ENCODE data around the gene AIFM1.

AIFM1 gene

DNA sequence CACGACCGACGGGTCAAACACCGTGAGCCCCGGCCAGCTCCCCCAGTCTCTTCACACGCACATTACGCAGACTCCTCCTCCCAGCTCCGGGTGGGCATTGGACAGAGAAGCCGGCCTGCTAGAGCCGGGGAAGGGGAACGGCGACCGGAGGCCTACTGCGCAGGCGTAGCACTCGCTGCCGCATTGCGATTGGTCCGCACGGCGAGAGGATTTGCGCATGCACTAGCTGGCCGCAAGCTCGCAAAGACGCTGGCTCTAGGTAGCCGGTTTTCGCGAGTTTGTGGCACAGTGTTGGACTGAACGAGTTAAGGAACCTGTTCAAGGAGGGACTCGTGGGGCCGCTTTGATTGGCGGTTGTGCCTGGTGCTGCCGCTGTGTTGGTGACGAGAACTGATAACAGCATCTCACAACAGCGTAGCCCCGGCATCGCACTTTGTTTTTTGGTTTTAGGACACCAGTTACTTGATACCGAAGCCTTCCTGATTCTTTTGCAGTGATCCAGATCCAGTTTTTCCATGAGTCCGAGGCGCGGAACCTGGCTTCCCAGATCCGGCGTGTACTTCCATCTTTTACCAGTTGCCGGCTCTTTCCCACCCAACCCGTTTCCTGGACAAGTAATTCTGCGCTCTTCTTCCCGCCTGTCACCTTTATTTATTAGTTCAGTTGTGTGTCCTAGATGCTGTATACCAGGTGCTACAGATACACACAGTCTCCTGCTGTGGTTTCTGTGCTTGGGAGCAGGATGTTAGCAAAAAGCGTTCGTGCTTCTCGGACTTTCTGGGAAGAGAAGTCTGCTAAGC is at the start of gene AIFM1:
TSS of gene AIFM1 (minus strand) at position 139 of the 800 bp plus-strand sequence. CDS start 185 bp downstream, outside the sequence.
- DNase-seq, result peak; percentile 11 to 39

DNA sequence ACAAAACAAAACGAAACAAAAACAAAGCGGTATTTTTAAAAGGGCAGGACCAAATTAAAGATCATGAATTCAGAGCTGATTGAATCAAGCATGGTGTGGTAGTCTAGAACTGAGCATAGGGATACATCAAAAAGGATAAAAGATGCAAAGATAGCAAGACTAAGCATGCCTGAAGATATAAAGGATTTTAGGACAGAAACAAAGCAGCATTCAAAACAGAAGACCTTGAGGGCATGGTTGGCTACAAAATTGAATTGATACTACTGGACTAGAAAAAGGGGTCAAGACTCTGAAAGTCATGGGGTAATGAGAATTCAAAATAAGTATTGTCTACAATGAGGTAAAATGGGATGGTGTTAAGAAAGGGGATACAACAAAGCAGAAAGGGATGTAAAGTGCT is 47.7 kb upstream of the AIFM1 start:
- no peak for DNase-seq

DNA sequence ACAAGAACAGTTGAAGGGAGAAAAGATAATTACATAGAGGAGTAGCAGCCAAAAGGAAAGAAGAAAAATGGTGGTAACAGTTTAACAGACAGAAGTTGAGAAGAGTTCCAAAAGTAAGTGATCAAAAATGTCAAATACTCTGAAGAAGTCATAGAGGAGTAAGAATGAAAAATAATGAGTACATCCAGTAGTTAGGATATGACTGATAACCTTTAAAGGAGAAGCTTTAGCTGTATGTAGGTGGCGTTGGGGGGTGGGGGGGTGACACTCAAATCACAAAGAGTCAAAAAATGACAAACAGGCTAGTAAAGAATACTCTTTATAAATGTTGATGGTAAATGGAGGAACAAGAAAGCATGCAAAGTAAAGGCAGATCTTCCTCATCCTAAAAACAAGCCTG is 46.7 kb upstream of the AIFM1 start:
- no peak for DNase-seq

DNA sequence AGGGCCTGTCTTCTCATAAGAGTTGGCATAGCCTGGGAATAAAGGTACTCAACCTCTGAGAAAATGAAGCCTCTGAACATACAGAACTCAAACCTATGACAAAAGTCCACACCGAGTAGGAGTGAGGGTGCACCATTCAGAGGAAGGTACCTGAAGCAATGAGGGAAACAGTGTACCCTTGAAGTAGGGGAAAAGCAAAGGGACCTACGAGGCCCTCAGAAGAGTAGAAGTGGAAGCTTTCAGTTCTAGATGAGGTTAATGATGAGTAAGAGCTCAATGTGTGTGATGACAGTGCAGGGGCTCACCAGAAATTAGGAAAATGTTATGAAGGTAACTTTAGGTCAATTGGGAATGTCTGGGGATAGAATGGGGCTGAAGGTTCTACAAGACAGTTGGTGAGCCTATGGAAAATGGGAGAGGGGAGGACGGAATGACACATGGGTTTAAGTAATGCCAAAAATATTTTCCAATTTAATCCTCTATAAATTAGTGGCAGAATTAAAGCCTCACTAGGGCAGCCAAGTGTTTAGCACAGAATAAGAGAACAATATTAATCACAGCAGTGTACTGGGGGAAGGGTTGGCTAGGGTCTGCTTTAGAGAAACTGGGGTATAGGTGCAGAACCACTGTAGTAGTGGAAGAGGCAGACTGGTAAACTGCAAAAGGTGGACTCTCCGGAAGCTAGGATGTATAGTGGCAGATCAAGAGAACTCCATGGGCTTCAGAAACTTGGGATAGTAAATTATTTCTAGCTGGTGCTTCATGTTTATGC is 46.0 kb upstream of the AIFM1 start:
- DNase-seq, result no peak

DNA sequence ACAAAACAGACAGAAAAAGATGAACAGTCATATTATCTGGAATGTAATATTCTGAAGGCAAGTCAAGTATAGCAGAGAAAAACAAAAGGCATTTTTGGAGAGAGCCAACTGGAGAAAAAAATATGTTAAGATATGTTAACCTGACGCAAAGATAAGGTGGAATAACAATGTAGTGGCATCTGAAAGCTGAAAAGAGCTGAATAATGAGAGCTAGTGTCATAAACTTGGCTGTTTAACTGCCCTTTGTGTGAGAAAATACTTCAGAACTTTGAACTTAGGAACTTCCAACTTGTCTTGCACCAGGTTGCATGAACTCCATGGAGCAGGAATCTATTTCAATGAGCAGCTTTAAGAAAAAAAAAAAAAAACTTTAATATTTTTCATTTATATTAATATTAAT is 39.0 kb upstream of the AIFM1 start:
- DNase-seq, result no peak

DNA sequence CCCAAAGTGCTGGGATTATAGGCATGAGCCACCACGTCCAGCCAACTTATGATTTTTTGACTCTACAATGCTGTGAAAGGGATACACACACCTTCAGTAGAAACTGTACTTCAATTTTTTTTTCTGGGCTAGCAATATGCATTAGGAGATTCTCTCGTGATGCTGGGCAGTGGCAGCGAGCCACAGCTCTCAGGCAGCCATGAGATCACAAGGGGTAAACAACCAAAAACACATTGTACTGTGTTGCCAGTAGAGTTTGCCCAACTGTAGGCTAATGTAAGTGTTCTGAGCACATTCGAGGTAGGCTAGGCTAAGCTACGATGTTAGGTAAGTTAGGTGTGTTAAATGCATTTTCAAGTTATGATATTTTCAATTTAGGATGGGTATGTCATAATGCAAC is 31.8 kb upstream of the AIFM1 start:
- DNase-seq, result no peak

DNA sequence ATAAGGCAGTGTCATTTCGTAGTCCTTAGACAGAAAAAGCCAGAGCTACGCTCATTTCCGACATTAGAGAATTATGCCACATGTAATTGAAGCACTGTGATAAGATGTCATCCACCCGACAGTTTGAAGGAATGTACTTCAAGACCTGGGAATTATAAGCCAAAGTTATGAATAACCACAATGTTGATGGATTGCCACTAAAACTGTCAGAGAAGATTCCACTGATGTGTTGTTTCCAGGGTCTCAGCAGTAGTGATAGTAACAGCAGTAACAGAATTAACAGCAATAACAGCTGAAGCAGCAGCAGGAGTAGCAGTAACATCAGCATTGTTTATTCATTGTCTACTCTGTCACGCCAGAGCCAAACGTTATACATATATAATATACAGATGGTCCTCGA is 30.8 kb upstream of the AIFM1 start:
- DNase-seq, result no peak

DNA sequence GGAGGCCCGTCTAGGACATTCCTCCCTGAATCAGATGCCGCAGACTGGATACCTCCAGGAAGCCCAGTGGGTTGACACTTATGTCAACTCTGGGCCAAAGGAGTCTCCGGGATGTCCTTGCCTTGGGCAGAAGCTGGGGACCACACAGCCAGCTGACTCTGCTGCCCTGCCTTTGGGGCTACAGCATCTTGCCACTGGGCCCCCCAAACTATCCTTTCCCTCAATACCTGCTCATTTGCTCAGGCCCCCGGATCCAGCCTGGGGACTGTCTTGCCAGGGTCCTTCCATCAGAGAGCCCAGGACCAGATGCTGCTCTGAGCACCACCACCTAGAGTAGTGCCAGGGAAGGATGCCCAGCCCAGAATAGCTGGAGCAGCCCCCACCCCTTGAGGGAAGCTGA is 25.2 kb upstream of the AIFM1 start:
- DNase-seq, result no peak

DNA sequence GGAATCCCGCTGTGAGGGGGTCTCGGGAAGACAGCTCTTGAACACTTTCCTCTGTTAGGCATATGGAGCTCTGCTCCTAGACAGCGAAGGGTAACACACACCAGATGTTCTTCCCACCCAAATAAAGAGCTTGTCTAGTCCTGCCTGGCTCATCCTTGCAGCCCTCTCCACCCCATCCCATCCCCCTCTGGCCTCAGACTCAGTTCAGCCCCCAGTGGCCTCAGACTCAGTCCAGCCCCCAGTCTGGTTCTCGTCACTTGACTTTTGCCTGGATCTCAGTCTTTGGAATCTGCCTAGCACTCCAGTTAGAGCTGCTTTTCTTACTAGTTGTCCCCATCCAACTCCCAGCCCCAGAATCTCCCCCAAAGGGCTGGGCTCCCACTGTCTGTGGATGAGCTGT is 21.0 kb upstream of the AIFM1 start:
- DNase-seq, result no peak

DNA sequence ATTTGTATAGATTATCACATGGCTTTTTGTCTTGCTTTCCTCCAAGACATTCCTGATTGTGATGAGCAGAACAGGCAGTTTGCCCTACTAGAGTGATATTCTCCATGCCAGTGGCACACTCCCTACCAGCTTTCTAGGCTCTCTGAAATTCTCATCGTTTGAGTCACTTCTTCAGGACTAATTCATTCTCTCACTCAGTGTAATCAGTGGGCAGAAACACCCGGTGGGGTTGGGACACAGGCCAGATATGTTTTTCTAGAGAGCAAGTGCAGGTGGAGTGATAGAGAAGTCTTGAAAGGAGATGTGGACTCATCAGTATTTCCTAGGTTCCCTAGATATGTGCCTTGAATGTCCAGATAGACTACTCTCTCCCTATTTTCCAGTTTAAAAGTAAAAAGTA is 19.2 kb upstream of the AIFM1 start:
- no peak for DNase-seq

DNA sequence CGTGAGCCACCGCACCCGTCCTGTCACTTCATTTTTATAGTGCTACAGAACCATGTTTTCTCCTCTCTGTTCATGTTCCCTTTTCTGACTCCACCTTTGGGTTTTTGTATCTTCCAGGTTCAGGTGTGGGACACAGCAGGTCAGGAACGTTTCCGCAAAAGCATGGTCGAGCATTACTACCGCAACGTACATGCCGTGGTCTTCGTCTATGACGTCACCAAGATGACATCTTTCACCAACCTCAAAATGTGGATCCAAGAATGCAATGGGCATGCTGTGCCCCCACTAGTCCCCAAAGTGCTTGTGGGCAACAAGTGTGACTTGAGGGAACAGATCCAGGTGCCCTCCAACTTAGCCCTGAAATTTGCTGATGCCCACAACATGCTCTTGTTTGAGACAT is 18.5 kb upstream of the AIFM1 start:
- DNase-seq, result no peak

DNA sequence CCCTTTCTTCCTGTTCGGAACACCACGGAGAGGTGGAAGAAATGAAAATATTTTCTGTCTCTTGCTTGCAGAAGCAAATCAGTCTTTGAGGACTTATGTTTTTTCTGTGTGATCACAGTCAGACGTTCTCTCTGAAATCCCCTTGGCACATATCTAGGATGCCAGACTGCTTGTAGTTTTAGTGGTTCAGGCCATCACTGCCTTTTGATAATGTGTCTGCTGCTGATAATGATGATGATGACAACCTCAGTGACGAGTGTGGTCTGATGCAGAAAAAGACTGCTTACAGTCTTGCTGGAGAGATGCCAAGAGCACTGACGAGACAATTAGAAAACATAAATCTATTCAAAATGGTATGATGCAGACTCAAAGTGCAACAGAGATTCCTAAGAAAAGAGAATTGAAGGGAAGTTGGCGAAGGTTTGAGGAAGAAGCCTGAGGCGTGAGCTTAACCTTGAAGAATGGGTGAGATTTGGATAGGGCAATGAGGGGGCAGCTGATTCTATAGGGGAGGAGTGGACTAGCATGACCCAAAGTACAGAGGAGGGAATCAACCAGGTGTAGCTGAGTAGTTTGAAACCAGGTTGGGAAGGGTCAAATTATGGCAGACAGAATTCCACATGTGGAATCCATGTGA is 14.1 kb upstream of the AIFM1 start:
- DNase-seq, result no peak

DNA sequence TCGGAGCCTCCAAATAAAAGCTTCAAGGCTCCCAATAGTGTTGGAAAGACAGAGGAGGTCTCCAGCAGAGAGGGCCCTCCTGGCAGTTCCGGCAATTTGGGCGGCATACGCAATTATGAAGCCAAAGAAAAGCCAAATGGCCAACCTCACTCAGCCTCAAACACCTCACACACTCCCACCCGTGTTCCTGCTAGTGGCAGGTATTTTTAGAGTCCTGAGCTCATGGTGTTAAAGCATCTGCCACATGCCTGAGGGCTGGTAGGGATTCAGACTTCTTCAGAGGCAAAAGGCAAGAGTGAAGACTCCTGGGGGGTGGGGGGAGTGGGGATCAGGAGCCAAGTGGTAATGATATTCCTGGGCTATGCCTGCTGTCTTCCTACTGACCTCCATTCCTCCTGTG is 13.5 kb upstream of the AIFM1 start:
- peak; percentile 43 to 62 for DNase-seq

DNA sequence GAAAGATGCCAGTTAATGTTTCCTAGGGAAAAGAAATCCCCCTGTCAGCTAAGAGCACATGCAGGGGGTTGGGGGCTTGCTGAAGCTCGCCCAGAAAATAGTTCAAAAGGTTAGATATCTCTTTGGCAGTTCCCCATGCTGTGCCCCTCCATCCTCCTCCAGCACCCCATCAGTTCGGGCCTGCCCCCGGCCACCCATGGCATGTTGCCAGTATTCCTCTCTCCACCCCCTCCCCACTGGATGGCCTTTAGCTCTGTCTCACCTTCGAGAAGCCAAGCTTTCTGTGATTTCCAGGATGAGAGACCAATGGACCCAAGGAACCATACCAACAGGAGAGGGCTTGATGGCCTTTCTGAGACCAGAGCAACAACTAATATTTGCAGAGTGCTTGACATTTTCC is 11.3 kb upstream of the AIFM1 start:
- no peak for DNase-seq

DNA sequence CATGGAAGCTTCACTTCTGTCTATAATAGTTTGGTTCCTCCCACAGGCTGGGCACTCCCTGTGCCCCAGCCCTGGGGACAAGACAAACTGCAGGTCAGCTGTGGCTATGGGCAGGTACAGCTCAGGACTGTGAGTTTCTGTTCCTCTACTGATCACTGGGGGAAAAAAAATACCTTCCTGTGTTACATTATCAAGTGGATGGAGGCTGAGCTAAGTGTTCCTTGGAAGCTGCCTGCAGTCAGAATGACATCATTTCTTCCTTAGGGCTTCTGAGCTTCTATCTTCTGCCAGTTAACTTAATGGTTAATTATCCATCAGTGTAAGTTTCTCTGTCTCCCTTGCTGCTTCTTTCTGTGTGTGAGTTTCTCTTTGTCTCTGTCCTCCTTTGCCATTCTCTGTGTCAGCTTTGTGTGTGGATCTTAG is 10.7 kb upstream of the AIFM1 start:
- DNase-seq, result no peak

DNA sequence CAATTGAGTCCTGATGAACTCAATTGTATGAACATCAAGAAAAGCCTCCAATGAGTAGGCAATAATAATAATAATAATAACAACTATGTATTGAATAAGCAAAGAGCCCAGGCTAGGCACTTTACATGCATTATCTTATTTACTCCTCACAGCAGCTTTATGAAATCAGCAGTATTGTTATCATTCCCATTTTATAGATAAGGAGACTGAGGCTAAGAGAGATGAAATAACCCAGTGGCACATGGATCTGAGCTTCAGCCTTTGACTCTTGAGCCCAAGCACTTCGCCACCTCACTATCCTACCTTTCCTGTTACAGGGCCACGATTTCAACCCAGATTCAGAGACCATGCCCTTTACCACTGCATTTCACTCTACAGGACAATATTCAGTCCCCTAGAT is 9.3 kb upstream of the AIFM1 start:
- DNase-seq, result no peak

DNA sequence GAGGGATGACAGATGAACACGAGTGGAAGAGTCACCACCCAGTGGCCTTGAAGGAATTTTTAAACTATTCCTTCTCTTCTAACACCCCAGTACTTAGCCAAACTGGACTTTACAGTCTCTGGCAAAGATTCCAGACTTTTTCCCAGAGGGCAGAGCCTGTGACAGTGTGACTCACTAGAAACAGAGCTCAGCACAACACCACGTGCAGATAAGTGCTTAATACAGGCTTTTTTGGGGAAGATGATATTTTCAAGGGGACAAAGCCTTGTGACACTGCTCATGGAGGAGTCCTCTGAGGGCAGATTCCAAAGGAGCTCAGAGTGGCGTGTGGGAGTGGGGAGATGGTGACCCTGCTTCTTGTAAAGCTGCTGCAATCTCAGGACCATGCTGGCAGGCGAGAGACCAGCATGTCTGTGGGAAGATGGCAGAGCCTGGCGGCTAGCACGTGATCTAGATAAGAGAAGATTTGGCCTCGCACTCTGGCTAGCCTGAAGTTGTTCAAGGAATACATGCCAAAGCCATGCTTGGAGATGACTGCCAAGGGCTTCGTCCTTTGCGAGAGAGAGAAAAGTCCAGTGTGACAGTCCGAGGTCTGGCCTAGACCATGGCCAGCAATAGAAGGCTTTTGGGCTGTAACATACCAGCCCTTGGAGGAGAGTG is 8.5 kb upstream of the AIFM1 start:
- peak in 1 of 2 experiments; percentile 1 for DNase-seq

DNA sequence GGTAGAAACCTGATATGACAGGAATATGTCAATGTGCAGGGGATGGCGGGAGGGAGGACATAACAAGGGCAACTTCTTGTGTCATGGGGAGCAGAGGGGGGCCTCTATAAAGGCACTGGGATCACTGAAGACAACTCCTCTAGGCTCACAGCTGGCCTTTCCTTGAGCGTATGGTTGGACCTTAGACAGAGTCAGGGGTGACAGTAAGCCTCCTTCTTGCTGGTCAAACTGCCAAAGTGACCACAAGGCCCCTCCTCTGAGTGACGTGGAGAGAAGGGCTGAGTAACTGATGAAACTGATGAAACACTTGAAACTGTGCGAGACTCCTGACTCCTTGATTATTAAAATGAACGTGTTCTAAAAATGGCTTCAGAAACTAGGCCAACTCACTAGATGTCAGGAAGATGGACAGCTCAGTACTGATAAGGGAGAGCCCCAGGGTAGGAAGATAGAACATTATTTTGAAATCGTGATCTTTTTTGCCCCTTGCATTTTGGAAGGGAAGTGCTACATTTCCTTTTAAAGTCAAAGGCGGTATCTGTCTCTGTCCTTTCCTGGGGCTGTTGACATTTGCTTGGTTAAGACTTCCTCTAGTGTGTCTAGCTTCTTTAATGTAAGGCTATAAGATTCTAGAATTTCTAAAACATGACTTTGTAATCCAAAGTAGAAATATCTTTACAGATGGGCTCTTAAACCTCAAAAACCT is 7.7 kb upstream of the AIFM1 start:
- DNase-seq, result no peak

DNA sequence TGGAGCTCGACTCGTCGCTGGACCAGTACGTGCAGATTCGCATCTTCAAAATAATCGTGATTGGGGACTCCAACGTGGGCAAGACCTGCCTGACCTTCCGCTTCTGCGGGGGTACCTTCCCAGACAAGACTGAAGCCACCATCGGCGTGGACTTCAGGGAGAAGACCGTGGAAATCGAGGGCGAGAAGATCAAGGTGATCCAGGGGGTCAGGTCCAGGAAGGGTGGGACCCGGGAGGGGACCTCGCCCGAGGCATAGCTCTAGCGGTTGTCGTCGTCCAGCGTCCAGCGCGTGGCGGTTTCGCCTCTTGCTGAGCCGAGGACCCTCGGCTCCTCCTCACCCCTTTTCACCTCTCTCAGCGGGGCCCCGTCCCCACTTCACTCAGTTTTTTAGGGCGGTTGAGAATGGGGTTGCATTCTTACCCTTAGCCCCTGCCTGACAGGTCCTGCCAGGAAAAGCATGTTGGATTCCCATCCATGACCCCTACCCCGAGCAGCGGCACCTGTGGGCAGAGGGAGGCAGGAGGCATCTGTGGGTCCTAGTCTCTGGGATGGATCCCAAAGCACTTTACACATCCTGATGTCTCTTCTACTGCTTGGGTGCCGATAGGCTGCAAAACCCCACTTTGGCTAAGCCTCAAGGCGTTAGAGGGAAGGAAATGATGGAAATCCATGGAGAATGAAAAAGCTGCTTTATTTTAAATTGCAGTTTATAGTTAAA is 6.6 kb upstream of the AIFM1 start:
- no peak for DNase-seq

DNA sequence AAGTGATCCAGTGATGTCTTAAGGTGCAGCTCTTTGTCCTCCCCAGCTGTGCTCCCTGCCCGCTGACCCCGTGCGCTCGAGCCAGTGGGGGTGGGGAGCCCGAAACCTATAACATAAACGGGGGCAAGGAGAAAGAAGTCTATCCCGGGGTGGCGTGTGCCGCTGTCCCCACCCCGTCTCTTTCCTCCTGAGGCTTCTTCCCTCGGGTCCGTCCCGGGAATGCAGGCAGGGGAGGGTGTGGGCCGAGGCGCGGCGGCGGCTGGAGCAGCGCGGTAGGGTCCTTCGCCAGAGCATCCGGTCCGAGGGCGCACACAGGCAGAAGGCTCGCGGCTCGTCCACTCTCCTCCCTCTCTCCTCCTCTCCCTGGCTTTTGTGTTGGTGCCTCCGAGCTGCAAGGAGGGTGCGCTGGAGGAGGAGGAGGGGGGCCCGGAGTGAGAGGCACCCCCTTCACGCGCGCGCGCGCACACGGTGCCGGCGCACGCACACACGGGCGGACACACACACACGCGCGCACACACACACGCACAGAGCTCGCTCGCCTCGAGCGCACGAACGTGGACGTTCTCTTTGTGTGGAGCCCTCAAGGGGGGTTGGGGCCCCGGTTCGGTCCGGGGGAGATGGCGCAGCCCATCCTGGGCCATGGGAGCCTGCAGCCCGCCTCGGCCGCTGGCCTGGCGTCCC is 5.9 kb upstream of the AIFM1 start, which contains the start of gene RAB33A:
TSS of gene RAB33A (plus strand) at position 517 of the 681 bp plus-strand sequence. CDS start at position 618, 101 bp downstream.
- DNase-seq, result peak in 1 of 2 experiments; percentile 12
